ENCODE results near the gene KIF12.

The KIF12 gene

DNA sequence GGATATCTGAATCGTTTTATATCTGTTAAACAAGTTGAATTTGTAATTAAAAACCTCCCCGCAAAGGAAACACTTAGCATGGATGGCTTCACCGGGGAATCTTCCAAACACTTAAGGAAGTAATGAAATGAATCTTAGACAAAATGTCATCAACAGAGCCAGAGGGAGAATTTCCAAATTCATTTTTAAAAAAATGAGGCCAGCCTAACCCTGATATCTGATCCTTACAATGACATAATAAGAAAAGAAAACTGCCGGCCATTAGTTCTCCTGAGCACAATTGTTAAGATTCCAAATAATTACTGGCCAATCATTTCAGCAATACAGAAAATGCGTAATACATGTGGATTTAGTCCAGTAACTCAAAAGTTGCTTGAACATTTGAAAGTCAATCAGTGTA is 6.1 kb upstream of the KIF12 start:
- no peak for DNase-seq

DNA sequence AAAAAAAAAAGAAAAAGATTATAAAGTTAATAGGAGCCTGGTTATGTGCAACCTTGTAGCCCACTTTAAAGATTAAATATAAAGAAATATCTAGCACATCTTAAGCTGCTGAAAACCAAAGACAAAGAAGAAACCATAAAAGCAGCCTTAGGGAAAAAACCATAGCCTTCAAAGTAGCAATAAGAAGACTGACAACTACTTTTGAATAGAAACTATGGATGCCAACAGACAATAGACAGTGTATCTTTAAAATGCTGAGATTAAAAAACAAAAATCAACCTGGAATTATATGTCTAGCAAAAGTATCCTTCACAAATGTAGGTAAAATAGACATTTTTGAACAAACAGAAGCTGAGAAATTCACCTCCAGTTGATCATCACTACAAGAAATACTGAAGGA is 3.4 kb upstream of the KIF12 start:
- TF ChIP-seq GATA1 (IDR thresholded peaks at IDR 0.05; ENCODE audit: low read depth, low read length), result no peak
- TF ChIP-seq POLR2A (IDR thresholded peaks at IDR 0.05; ENCODE audit: low read length), result no peak
- no peak for DNase-seq

More for the DNA sequence above, 6.1 kb upstream of the KIF12 start:
- TF ChIP-seq GATA1 (IDR thresholded peaks at IDR 0.05; ENCODE audit: low read depth, low read length) (no peak), POLR2A (IDR thresholded peaks at IDR 0.05; ENCODE audit: low read length) (no peak)

DNA sequence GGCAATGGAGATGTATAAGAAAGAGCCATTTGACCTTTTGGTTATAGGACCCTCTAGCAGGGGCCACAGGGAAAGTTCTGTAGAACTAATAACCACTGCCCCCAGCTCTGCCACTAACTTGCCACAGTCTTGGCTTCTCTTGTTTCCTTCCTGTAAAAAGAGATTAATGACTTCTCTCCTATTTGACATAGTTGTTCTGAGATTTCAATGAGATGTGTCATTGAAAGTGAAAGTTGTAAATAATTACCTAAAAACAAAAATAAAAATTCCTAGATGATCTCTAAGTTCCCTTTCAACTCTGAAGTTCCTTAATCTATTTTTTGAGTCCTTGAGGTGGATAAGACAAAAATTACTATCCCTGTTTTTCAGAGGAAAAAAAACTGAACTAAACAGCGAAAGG is 1.4 kb upstream of the KIF12 start:
- TF ChIP-seq GATA1 (IDR thresholded peaks at IDR 0.05; ENCODE audit: low read depth, low read length) (no peak), POLR2A (IDR thresholded peaks at IDR 0.05; ENCODE audit: low read length) (no peak)
- no peak for DNase-seq

DNA sequence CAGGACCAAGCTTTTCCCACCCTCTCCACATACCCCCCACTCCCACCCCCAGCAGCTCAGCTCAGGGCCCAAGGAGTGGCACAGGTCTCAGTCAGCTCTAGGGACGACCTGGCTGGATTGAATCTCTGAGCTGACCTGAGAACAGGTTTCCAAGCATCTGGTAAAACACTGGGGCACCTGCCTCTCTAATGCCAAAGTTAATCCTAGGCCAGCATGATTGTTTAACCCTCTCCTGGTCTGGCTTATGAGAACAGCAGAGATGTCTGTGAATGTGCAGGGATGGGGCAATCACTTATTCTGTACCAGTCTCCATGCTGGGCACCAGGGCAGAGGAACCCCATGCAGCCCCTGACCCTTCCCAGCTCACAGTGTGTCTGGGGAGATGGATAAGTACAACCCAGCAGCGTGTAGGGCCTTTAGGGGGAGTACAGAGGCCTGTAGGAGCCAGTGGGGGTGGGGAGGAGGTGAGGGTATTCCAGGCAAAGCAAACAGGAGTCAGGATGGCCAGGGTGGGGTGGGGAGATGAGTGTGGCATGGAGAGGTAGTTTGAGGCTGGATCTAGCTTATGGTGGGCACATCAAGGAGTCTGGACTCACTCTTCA is 678 bp upstream of the KIF12 start:
- no peak for TF ChIP-seq GATA1 (IDR thresholded peaks at IDR 0.05; ENCODE audit: low read depth, low read length)
- TF ChIP-seq POLR2A (IDR thresholded peaks at IDR 0.05; ENCODE audit: low read length), result no peak
- DNase-seq, result no peak

DNA sequence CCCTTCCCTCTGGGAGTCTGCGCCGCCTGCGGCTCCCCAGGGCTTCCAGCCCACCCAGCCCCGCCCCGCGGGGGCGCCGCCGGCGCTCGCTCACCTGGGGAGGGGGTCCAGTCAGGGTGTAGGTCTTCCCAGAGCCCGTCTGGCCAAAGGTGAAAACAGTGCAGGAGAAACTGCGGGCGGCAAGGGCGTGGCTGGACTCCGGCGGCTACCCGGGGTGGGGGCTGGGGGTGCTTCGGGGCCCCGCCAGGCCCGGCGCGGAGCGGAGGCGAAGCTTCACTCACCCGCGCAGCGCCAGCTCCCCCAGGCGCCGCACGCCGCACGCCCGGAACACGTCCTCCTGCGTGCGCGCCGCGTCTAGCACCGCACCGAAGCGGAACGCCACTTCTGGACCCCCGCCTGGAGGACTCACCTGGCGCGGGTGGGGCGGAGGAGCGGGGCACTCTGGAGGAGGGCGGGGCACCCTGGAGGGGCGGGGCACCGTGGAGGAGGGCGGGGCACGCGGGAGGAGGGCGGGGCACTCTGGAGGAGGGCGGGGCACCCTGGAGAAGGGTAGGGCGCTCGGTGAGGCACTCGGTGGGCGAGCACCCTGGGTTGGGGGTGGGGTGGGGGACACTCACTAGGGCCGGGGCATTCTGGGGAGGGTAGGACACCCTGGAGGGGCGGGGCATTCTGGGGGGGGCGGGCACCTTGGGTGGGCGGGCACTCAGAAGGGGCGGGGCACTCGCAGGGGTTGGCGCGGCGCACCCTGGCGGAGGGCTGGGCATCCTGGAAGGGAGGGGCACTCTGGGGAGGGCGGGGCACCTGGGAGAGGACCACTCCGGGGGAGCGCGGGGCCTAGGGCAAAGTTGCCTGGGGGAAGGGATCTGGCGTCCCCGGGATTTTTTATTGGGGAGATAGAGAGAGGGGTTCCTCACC is 814 bp downstream of the KIF12 start:
- peak; percentile 41 to 46 for DNase-seq
- TF ChIP-seq POLR2A (IDR thresholded peaks at IDR 0.05; ENCODE audit: low read length), result no peak
- TF ChIP-seq GATA1 (IDR thresholded peaks at IDR 0.05; ENCODE audit: low read depth, low read length), result no peak

DNA sequence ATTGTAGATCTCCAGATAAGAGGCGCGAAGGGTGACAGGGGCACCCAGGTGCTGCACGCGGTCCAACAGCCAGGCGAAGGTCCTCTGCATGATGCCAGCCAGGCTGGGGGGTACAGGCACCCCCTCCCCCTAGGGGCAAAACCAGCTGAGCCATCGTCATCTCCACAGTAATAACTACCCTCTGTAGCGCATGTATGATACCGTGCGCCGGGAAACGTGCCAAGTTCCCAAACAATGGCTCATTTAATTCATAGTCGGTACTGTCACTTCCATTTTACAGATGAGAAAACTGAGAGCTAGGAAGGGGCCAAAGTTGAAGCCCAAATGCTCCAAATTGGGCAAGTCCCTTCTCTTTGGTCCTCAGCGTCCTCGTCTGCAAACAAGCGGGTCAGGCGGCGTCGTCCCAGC is 1.5 kb downstream of the KIF12 start:
- DNase-seq, result no peak
- TF ChIP-seq GATA1 (IDR thresholded peaks at IDR 0.05; ENCODE audit: low read depth, low read length) (no peak), POLR2A (IDR thresholded peaks at IDR 0.05; ENCODE audit: low read length) (no peak)

DNA sequence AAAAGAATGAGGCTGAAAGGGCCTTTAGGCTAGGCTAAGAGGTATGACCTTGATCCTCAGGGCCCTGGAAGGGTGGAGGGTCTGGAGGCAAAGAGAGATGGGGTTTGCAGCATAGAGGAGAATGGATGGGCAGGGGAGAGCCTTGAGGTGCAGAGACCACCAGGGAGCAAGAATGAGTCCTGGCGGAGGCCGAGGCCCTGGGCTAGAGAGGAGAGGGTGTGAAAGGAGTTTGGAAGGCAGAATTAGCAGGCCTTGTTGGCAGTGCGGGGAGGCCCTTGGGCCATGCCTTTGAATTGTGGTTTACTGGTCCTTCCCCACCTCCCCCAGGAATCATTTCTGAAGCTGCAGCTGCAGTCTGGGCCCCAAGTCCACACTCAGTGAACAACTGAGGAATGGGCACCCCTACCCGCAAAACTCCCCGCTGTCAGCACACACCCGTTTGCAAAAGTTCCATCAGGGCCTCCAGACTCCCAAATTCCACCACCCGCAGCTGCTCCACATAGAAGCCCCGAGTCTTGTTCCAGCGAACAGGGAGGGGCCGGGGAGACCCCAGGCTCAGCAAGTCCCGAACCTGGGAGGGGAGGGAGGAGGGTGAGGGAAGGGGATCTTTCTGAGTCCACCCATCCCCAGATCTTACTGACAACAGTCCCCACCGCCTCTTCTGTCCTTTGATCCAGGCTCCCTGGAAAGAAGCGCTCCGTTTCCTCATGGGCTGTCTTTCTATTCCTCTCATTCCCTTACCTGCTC is 2.1 kb downstream of the KIF12 start:
- no peak for DNase-seq
- TF ChIP-seq GATA1 (IDR thresholded peaks at IDR 0.05; ENCODE audit: low read depth, low read length) (no peak), POLR2A (IDR thresholded peaks at IDR 0.05; ENCODE audit: low read length) (no peak)

DNA sequence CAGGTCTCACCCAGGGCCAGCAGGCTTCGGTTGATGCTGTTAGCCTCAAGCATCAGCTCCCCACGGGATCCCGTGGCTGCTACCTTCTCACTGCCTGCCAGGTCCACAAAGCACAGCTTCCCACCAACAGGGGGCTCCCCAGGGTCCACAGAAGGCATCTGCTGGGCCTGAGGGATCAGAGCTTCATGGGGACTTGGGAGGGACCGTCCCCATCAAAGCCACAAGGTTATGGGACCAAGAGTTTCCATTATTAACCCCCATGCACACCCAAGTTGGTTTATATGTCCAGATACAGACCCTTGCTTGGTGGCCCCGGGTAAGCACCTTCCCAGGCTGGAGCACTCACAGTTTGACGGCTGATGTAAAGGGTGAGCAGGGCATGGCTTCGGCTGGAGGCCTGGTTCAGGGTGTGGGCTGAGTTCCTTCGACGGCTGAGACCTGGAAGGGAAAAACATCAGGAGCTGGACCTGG is 3.0 kb downstream of the KIF12 start:
- no peak for DNase-seq
- TF ChIP-seq GATA1 (IDR thresholded peaks at IDR 0.05; ENCODE audit: low read depth, low read length) (no peak), POLR2A (IDR thresholded peaks at IDR 0.05; ENCODE audit: low read length) (no peak)

DNA sequence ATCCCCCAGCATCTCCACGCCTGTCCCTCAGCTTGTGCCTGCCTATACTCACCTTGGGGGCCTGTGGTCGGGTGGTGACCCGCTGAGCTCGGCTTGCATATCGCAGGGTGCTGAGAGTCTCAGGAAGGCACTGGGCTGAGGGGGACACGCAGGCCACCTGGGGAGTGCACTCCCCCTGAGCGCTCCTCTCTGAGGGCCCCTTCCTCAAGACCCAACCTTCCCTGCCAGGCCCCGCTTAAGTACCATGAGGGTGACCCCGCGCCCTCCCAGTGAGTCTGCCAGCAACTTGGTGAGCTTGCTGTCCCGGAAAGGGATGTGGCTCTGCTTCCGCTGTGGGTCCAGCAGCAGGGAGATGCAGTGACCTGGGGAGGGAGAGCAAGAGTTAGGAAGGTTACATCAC is 4.1 kb downstream of the KIF12 start:
- DNase-seq, result no peak
- TF ChIP-seq GATA1 (IDR thresholded peaks at IDR 0.05; ENCODE audit: low read depth, low read length), result no peak
- no peak for TF ChIP-seq POLR2A (IDR thresholded peaks at IDR 0.05; ENCODE audit: low read length)

DNA sequence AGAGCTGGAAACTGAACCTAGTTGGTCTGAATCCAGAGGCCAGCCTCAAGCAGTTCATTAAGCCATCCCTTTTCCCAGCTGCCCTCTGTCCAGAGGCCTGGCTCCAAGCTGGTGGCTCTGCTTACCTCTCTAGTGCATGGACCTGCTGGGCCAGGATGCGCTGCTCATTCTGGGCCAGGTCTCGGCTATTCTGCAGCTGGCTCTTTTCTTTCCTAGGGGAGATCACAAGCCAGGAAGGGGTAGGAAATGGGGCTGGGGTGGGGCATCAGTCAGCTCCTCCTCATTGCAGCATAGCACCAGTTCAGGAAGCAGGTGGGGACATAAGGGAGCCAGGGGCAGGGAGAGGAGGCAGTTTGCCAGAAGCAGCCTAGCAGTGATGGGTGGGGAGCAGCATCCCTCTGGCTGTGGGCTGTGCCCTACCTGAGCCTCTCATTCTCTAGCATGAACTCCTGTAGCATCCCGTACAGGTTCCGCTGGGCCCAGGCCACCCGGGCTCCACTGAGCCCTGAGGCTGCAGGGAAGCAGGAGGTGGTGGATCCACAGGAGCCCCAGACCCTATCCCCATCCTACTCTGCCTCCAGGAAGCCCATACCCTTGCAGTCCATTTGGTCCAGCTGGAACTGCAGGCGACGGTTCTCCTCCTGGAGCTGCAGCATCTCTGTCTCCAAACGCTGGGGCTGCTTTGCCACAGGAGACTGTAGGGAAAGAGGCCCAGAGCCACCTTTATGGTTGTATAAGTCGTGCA is 5.2 kb downstream of the KIF12 start:
- no peak for DNase-seq
- no peak for TF ChIP-seq GATA1 (IDR thresholded peaks at IDR 0.05; ENCODE audit: low read depth, low read length)
- TF ChIP-seq POLR2A (IDR thresholded peaks at IDR 0.05; ENCODE audit: low read length), result no peak

DNA sequence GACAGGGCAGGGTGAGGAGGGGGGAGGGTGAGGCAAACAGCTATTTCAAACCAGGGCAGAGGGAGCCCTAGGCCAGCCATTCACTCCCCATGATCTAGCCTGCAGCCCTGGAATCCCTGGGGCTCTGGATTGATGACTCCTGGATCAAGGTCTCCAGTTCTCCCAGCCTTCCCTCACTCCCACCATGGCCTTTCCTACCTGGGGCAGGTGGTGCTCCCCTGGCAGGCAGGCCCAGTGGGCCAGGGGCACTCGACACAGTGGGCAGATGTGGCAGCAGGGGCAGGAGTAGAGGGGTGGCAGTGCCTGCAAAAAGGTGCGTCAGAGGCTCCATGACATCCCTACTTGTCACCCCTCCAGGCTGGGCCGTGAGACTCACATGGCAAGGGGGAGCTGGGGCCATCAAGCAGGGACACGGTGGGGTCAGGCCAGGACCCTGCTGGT is 6.0 kb downstream of the KIF12 start:
- no peak for DNase-seq
- no peak for TF ChIP-seq POLR2A (IDR thresholded peaks at IDR 0.05; ENCODE audit: low read length)
- TF ChIP-seq GATA1 (IDR thresholded peaks at IDR 0.05; ENCODE audit: low read depth, low read length), result no peak

DNA sequence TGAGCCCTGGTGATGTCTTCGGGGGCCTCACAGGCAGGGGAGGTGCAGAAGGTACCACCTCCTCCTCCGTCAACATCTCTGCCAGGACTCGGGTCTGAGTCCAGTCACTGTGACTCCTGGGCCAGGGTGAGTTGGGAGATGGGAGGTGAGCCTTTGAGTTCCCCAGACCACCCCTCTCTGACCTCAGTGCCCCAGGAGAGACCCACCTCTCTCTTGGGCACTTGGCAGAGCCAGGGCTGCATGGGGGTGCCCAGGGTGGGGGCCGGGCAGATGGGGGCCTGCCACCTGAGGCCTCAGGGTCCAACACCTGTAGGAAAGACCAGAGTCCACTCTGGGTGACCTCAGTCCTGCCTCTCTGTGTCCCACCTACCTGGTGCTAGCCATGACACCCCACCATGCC is 6.8 kb downstream of the KIF12 start:
- TF ChIP-seq POLR2A (IDR thresholded peaks at IDR 0.05; ENCODE audit: low read length) (no peak), GATA1 (IDR thresholded peaks at IDR 0.05; ENCODE audit: low read depth, low read length) (no peak)
- no peak for DNase-seq

DNA sequence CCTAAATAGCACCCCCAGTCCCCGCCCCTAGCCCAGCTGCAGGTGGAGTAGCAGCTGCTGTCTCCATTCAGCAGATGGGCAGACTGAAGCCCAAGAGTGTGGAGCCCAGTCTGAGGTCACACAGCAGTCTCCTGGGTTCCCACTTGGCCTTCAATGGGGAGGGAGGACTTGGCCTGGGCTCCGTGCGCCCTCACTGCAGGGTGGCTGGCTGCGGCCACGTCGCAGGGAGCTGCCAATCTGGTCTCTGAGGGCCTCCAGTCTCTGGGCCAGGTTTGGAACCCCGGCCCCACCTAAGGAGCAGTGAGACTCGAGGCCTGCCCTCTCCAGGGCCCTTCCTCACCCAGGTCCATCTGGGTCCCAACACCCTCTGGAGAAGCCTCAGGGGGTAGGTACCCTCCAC is 7.4 kb downstream of the KIF12 start:
- no peak for DNase-seq
- no peak for TF ChIP-seq GATA1 (IDR thresholded peaks at IDR 0.05; ENCODE audit: low read depth, low read length)
- no peak for TF ChIP-seq POLR2A (IDR thresholded peaks at IDR 0.05; ENCODE audit: low read length)

Measured in erythroblast (primary cell).